Measurements from ENCODE around the gene TMEM94.
"Not testable (repeated sequence)": the region's sequence is repeated elsewhere in the genome, so short reads cannot be mapped to it uniquely, and the experiment has no call there.

The TMEM94 gene

GRCh38 chr17:75511270-75511609 lies 54.8 kb downstream of the TMEM94 start:
- no peak for DNase-seq (ENCODE audit: low read depth in 2 of 2)

- DNase-seq (ENCODE audit: low read depth in 2 of 2), result no peak
Measured at GRCh38 chr17:75511610-75512575, 55.5 kb downstream of the TMEM94 start.

GRCh38 chr17:75512926-75513640 lies 56.6 kb downstream of the TMEM94 start:
- no peak for DNase-seq (ENCODE audit: low read depth in 2 of 2)

- DNase-seq (ENCODE audit: low read depth in 2 of 2), result no peak
Measured at GRCh38 chr17:75513641-75514000, 57.2 kb downstream of the TMEM94 start.

DNA sequence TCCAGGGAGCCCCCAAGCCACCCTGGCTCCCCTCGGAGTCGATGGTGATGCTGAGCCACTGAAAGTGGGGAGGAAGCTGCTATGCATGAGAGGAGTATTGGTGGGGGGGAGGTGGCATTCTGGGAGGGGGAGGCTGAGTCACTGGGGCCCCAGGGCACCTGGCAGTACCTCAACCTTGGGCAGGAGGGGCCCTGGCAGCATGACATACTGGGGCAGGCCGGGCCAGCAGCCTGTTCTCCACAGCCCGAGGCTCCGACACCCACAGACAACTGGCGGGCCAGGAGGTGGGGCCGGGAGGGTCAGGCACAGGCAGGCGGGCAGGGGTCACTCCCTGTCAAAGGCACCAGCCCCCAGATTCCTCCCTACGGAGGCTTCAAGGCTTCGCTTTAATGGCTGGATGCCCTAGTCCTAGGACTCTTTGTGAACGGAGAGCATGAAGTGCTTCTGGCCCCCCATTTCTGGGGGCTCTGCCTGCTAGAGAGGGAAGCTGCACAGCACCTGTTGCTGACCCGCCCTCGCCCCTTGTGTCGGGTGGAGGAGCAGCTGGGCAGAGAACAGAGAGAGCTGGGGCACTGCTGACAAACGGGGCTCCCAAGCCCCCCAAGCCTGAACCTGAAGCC lies 58.0 kb downstream of the TMEM94 start:
- no peak for DNase-seq (ENCODE audit: low read depth in 2 of 2)

DNA sequence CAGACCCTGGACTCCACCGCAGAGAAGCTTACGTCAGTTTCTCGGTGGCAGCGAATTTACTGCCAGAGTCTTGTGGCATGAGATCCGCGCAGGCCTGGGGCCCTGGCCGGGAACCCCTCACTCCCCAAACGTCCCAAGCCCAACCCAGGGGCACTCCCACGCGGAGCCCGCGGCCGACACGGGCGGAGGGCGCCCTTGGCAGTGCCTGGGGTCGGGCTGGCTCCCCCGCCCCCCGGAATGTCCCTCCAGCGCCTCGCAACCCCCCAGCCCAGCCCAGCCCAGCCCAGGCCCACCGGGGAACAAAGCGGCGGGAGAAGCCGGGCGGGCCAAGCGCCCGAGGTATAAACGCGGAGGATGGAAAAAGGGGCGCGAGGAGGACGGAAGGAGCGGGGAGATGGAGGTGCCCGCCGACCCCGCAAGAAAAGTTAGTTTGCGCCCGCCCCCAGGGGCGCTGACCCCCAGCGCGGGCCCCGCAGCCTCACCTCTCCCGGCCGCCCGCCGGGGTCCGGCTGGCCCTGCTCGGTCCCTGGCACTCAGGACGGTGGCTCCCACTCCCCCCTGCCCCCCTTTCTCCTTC lies 58.6 kb downstream of the TMEM94 start:
- DNase-seq (ENCODE audit: low read depth in 2 of 2), result no peak

DNA sequence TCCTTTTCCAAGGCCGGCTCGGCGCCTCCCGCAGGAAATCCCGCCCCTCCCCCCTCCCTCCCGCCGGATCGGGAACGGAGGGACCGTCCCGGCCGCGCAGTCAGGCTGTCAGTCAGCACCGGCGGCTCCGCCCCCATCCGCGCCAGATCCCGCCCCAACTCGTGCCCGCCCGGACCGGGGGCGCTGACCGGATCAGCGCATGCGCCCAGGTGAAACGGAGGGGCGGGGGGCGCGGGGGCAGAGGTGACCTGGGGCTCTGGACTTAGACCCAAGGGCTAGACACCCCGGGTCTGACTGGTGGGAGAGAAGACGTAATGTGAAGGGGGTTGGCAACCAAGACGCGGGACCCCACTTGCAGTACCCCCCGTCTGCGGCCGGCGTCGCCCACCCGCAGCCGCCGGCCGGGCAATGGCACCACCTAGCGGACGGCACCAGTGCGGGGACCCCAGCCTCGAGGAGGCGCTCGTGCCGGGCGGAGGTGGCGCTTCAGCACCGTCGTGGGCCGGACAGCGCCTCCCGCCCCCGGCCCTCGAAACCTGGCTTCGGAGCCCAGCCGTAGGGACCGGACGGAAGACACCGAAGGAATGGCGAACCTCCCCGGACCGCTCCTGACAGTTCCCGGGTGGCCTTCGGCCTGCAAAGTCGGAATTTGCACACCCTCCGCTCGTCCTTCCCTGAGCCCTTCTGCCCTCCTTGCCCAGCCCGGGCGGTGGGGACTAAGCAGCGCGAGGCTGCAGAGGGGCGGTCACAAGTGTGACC lies 59.2 kb downstream of the TMEM94 start, which contains the start of gene CASKIN2:
Gene CASKIN2, minus strand, starts transcription at position 42 of the 759 bp plus-strand sequence. CDS start 1,733 bp downstream, outside the sequence.
- peak; percentile 39 to 79 for DNase-seq (ENCODE audit: low read depth in 2 of 2)

- DNase-seq (ENCODE audit: low read depth in 2 of 2), result peak; percentile 86 to 93
Measured at GRCh38 chr17:75516255-75516618, 59.8 kb downstream of the TMEM94 start, which contains the start of gene TSEN54. Gene TSEN54, plus strand, starts transcription at chr17:75516528. Its CDS starts 33 bp downstream, at chr17:75516561.

DNA sequence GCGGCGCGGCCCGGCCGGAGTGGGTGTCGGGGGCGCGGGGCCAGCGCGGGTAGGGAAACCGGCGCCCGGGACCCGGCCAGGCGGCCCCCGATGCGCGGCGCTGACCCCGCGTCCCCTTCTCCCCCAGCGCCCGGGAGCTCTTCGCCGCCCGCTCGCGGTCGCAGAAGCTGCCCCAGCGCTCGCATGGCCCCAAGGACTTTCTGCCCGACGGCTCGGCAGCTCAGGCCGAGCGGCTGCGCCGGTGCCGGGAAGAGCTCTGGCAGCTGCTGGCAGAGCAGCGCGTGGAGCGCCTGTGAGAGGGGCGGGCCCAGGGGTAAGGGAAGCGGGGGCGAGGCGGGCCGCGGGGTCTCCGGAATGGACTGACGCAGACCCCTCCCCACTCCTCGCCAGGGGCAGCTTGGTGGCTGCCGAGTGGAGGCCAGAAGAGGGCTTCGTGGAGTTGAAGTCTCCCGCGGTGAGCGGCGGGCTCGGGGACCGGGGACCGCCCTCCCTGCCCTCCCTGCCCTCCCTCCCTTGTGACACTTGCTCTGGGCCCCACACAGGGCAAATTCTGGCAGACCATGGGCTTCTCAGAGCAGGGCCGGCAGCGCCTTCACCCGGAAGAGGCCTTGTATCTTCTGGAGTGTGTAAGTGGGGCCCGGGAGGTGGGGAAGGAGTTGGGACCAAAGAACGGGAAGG lies 60.3 kb downstream of the TMEM94 start:
- DNase-seq (ENCODE audit: low read depth in 2 of 2), result no peak

DNA sequence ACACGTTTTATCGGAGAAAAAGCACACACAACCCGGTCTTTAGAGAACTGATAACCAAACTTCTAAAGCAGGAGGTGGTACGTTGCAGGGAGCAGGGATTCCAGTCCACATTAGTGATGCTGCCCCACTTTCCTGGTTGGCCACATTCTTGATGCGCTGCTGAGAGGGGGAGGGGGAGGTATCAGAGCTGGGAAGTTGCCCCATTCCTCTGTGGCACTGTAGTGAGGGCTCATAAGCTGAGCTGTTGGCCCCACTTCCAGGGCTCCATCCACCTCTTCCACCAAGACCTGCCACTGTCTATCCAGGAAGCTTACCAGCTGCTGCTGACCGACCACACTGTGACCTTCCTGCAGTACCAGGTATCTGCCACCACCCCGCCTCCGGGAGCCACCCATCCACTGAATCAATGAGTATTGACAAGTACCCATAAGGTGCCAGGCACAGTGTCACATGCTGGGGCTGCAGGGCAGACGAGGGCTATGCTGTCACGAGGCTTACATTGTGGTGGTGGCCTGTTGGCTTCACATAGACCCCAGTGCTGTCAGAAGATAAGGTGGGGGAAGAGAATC lies 60.9 kb downstream of the TMEM94 start:
- DNase-seq (ENCODE audit: low read depth in 2 of 2), result no peak

- no peak for DNase-seq (ENCODE audit: low read depth in 2 of 2)
Measured at GRCh38 chr17:75518201-75518600, 61.8 kb downstream of the TMEM94 start.

DNA sequence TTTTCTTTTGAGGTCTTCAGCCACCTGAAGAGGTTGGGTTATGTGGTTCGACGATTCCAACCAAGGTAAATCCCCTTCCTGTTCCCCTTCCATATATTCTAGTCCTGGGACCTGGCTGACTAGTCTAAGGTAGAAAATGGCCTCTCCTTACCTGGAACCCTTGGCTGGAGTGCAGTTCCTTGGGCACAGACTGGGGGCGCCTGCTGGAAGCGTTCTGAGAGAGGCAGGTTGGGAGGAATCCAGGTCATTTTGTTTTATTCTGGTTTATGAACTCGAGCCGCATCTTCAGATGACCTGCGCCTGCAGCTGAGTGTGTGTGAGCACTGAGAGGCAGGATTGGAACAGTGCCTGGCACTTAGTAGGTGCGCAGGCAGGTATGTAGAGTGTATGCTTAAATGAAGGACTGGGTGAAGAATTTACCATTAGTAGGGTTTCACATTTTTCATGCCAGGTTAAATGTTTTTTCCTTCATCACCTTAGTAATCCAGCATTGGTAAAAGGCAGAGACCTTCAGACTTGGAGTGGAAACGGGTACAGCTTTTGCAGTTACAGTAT lies 62.6 kb downstream of the TMEM94 start:
- DNase-seq (ENCODE audit: low read depth in 2 of 2), result no peak

- not testable (repeated sequence) for DNase-seq (ENCODE audit: low read depth in 2 of 2)
Measured at GRCh38 chr17:75520413-75520812, 64.0 kb downstream of the TMEM94 start.

DNA sequence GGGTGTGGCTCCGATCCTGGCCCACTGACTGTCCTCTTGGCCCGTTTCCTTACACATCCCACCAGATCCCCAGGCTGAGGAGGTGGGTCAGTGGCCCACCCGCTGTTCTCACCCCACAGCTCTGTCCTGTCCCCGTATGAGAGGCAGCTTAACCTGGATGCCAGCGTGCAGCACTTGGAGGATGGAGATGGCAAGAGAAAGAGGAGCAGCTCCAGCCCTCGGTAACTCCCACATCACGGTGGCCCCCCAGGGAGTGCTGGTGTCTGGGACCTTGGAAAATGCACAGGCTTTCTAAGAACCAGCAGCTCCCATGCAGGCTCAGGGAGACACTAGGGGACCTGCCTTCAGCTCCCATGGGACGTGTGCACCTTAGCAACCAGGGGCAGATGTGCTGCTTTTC lies 64.9 kb downstream of the TMEM94 start:
- DNase-seq (ENCODE audit: low read depth in 2 of 2), result no peak

DNA sequence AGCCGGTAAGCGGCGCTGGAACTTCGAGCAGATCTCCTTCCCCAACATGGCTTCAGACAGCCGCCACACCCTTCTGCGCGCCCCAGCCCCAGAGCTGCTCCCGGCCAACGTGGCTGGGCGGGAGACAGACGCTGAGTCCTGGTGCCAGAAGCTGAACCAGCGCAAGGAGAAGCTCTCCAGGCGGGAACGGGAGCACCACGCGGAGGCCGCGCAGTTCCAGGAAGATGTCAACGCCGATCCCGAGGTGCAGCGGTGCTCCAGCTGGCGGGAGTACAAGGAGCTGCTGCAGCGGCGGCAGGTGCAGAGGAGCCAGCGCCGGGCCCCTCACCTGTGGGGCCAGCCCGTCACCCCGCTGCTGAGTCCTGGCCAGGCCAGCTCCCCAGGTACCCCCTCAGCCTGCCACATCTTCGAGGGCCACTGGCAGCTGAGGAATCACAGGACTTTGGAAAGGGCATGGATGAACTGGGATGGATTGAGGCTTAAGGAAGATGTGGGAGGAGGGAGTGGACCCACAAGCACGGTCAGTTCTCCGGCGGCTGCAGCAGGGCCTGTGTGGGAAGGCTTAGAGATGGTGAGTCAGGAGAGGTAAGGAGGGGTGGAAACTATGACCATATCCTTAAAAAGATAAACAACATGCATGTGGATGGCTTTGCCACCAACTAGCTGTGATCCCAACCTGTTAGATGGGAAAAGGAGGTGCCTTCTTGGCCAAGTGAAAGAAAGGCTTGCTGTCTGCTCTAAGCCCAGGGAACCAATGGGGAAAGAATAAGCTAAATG lies 65.7 kb downstream of the TMEM94 start:
- no peak for DNase-seq (ENCODE audit: low read depth in 2 of 2)

- DNase-seq (ENCODE audit: low read depth in 2 of 2), result no peak
Measured at GRCh38 chr17:75523647-75524046, 67.2 kb downstream of the TMEM94 start.

- no peak for DNase-seq (ENCODE audit: low read depth in 2 of 2)
Measured at GRCh38 chr17:75524269-75524969, 68.0 kb downstream of the TMEM94 start.

DNA sequence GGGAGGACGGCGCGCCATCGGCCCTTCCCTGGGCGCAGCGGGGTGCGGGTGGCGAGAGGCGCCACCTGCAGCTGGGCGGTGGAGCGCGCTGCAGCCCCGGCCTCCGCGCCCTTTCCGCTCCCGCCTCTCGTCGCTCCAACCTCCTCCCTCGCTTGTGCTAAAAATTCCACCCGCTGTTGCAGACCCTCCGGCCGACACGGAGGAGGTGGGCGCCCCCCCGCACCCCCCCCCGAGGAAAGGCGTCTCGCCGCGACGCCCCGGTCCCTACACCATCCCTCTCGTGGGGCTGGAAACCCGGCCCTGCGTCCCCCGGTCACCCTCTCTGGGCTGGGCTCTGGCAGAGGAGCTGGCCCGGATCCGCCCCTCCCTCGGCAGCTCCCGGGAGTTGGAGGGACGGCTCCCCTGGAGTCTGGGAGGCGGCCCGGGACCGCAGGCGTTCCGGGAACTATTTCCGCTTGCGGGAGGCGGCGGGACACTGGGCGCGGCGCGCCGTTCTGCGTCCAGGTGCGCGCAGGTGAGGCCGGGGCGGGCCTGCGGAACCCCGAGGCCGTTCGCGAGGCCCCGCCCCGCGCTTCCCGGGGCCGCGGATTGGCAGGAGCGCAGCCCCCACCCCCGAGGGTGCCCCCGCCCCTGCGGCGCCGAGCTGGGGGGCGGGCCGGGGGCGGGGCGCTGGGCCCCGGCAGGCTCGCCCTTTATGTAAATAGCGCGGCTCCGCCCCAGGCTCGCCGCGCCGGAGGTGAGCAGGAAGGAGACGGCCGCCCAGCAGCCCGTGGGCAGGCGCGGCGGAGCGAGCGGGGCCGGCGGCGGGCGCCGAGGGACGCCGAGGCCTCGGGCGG lies 68.8 kb downstream of the TMEM94 start, which contains the start of gene LLGL2:
Gene LLGL2, plus strand, starts transcription at position 728 of the 836 bp plus-strand sequence. CDS start 17,730 bp downstream, outside the sequence.
- DNase-seq (ENCODE audit: low read depth in 2 of 2), result peak; percentile 63 to 70

All from stimulated activated CD4-positive, alpha-beta T cell treated with anti-CD3 and anti-CD28 coated beads, Interleukin-1b, Interleukin-23, amount 100 ng/mL, for 1 hour (primary cell).